ENCODE measurements around the gene SH3D19. TPM values are rescaled to one million over a fixed set of nuclear protein-coding genes. Genes with fewer than 3 reads are reported as not detected.

SH3D19 gene
- total RNA-seq, 1 donor from 2014 or later: 39.3 TPM

GRCh38 chr4:151227731-151228130 is 97.7 kb downstream of the SH3D19 start:
- H3K36me3 ChIP-seq: no peaks in the 10 kb centered on the region
- no peak overlapping the region for H3K27ac ChIP-seq
- TF ChIP-seq EZH2phosphoT487 (IDR thresholded peaks at IDR 0.05): no peak
- TF ChIP-seq, protein P1, sequence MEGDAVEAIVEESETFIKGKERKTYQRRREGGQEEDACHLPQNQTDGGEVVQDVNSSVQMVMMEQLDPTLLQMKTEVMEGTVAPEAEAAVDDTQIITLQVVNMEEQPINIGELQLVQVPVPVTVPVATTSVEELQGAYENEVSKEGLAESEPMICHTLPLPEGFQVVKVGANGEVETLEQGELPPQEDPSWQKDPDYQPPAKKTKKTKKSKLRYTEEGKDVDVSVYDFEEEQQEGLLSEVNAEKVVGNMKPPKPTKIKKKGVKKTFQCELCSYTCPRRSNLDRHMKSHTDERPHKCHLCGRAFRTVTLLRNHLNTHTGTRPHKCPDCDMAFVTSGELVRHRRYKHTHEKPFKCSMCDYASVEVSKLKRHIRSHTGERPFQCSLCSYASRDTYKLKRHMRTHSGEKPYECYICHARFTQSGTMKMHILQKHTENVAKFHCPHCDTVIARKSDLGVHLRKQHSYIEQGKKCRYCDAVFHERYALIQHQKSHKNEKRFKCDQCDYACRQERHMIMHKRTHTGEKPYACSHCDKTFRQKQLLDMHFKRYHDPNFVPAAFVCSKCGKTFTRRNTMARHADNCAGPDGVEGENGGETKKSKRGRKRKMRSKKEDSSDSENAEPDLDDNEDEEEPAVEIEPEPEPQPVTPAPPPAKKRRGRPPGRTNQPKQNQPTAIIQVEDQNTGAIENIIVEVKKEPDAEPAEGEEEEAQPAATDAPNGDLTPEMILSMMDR (IDR thresholded peaks at IDR 0.05): no peak
- TF ChIP-seq EZH2 (IDR thresholded peaks at IDR 0.05): no peak
- DNase-seq (ENCODE audit: low spot score): no peak
- no peaks in the 10 kb centered on the region for H3K4me1 ChIP-seq
- peaks cover 4% of the 10 kb centered on the region for H3K4me1 Mint-ChIP-seq
- H3K4me3 Mint-ChIP-seq: no peak overlapping the region
- H3K27me3 ChIP-seq: no peaks in the 10 kb centered on the region
- H2AFZ ChIP-seq (replicated peaks): no peak overlapping the region
- no peak overlapping the region for H3K4me2 ChIP-seq
- no peak overlapping the region for H3K27ac Mint-ChIP-seq
- no peaks in the 10 kb centered on the region for H3K9me3 ChIP-seq (ENCODE audit: low read depth)
- H4K20me1 ChIP-seq (ENCODE audit: low read depth): no peaks in the 10 kb centered on the region
- no peak overlapping the region for H3K9ac ChIP-seq
- no peaks in the 10 kb centered on the region for H3F3A ChIP-seq (ENCODE audit: low read depth)
- no peaks in the 10 kb centered on the region for H3K27me3 Mint-ChIP-seq (ENCODE audit: insufficient read depth, low read depth)
- no peaks in the 10 kb centered on the region for H3K9me3 Mint-ChIP-seq
- peaks cover 25% of the 10 kb centered on the region for H3K36me3 Mint-ChIP-seq
- peaks cover 15% of the 10 kb centered on the region for H3K79me2 ChIP-seq (ENCODE audit: low read depth)
- H3K4me3 ChIP-seq: no peak overlapping the region

GRCh38 chr4:151227172-151227571 is 98.2 kb downstream of the SH3D19 start:
- Histone ChIP-seq H3K9ac (no peak overlapping the region), H3K36me3 (no peaks in the 10 kb centered on the region), H3K27me3 (no peaks in the 10 kb centered on the region), H3K79me2 (ENCODE audit: low read depth) (peaks cover 15% of the 10 kb centered on the region), H3K4me1 (no peaks in the 10 kb centered on the region), H3F3A (ENCODE audit: low read depth) (no peaks in the 10 kb centered on the region), H3K9me3 (ENCODE audit: low read depth) (no peaks in the 10 kb centered on the region), H2AFZ (replicated peaks) (no peak overlapping the region), H3K4me2 (no peak overlapping the region), H4K20me1 (ENCODE audit: low read depth) (no peaks in the 10 kb centered on the region), H3K4me3 (no peak overlapping the region), H3K27ac (no peak overlapping the region)
- H3K9me3 Mint-ChIP-seq: no peaks in the 10 kb centered on the region
- no peak overlapping the region for H3K4me3 Mint-ChIP-seq
- H3K27me3 Mint-ChIP-seq (ENCODE audit: insufficient read depth, low read depth): no peaks in the 10 kb centered on the region
- DNase-seq (ENCODE audit: low spot score): no peak
- H3K4me1 Mint-ChIP-seq: peaks cover 4% of the 10 kb centered on the region
- H3K36me3 Mint-ChIP-seq: peaks cover 20% of the 10 kb centered on the region
- no peak for TF ChIP-seq EZH2 (IDR thresholded peaks at IDR 0.05)
- TF ChIP-seq, protein P1 (IDR thresholded peaks at IDR 0.05): no peak
- TF ChIP-seq EZH2phosphoT487 (IDR thresholded peaks at IDR 0.05): no peak
- H3K27ac Mint-ChIP-seq: no peak overlapping the region

GRCh38 chr4:151226004-151226932 is 99.1 kb downstream of the SH3D19 start:
- Mint-ChIP-seq H3K9me3 (no peaks in the 10 kb centered on the region), H3K27ac (no peak overlapping the region), H3K4me3 (no peak overlapping the region), H3K4me1 (peaks cover 4% of the 10 kb centered on the region), H3K27me3 (ENCODE audit: insufficient read depth, low read depth) (no peaks in the 10 kb centered on the region), H3K36me3 (peaks cover 20% of the 10 kb centered on the region)
- no peak overlapping the region for H3K9ac ChIP-seq
- no peaks in the 10 kb centered on the region for H3K36me3 ChIP-seq
- H3K9me3 ChIP-seq (ENCODE audit: low read depth): no peaks in the 10 kb centered on the region
- H3K27me3 ChIP-seq: no peaks in the 10 kb centered on the region
- no peak for DNase-seq (ENCODE audit: low spot score)
- no peak overlapping the region for H2AFZ ChIP-seq (replicated peaks)
- H4K20me1 ChIP-seq (ENCODE audit: low read depth): peaks cover 4% of the 10 kb centered on the region
- TF ChIP-seq EZH2 (IDR thresholded peaks at IDR 0.05): no peak
- TF ChIP-seq, protein P1 (IDR thresholded peaks at IDR 0.05): no peak
- no peak for TF ChIP-seq EZH2phosphoT487 (IDR thresholded peaks at IDR 0.05)
- H3F3A ChIP-seq (ENCODE audit: low read depth): no peaks in the 10 kb centered on the region
- no peak overlapping the region for H3K4me3 ChIP-seq
- H3K79me2 ChIP-seq (ENCODE audit: low read depth): peaks cover 15% of the 10 kb centered on the region
- H3K4me2 ChIP-seq: no peak overlapping the region
- no peak overlapping the region for H3K27ac ChIP-seq
- H3K4me1 ChIP-seq: no peaks in the 10 kb centered on the region
